HL-60 (cell line): ENCODE data around the gene IL1RAPL1.

Source experiments
- GABPA ChIP-seq: IDR thresholded peaks from 2 replicates; pipeline ENCODE4 v1.6.1; 2012; ENCODE audit warnings: low read depth
- SPI1 ChIP-seq: IDR thresholded peaks from 2 replicates; pipeline ENCODE4 v1.6.1; 2012; ENCODE audit warnings: low read depth, mild to moderate bottlenecking, borderline replicate concordance
- TF ChIP-seq, protein P1 (sequence below): IDR thresholded peaks from one replicate; pipeline ENCODE4 v1.5.1; 2011; ENCODE audit warnings: low read length, control low read depth, inconsistent platforms; ENCODE audit not compliant: insufficient read depth
- TF ChIP-seq, protein P2 (sequence below): IDR thresholded peaks from 2 replicates; pipeline ENCODE4 v1.6.1; 2012; ENCODE audit warnings: low read depth; ENCODE audit not compliant: insufficient replicate concordance

- TF ChIP-seq, protein P1, sequence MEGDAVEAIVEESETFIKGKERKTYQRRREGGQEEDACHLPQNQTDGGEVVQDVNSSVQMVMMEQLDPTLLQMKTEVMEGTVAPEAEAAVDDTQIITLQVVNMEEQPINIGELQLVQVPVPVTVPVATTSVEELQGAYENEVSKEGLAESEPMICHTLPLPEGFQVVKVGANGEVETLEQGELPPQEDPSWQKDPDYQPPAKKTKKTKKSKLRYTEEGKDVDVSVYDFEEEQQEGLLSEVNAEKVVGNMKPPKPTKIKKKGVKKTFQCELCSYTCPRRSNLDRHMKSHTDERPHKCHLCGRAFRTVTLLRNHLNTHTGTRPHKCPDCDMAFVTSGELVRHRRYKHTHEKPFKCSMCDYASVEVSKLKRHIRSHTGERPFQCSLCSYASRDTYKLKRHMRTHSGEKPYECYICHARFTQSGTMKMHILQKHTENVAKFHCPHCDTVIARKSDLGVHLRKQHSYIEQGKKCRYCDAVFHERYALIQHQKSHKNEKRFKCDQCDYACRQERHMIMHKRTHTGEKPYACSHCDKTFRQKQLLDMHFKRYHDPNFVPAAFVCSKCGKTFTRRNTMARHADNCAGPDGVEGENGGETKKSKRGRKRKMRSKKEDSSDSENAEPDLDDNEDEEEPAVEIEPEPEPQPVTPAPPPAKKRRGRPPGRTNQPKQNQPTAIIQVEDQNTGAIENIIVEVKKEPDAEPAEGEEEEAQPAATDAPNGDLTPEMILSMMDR, result no peak
- TF ChIP-seq GABPA (no peak), SPI1 (no peak)
- TF ChIP-seq, protein P2, sequence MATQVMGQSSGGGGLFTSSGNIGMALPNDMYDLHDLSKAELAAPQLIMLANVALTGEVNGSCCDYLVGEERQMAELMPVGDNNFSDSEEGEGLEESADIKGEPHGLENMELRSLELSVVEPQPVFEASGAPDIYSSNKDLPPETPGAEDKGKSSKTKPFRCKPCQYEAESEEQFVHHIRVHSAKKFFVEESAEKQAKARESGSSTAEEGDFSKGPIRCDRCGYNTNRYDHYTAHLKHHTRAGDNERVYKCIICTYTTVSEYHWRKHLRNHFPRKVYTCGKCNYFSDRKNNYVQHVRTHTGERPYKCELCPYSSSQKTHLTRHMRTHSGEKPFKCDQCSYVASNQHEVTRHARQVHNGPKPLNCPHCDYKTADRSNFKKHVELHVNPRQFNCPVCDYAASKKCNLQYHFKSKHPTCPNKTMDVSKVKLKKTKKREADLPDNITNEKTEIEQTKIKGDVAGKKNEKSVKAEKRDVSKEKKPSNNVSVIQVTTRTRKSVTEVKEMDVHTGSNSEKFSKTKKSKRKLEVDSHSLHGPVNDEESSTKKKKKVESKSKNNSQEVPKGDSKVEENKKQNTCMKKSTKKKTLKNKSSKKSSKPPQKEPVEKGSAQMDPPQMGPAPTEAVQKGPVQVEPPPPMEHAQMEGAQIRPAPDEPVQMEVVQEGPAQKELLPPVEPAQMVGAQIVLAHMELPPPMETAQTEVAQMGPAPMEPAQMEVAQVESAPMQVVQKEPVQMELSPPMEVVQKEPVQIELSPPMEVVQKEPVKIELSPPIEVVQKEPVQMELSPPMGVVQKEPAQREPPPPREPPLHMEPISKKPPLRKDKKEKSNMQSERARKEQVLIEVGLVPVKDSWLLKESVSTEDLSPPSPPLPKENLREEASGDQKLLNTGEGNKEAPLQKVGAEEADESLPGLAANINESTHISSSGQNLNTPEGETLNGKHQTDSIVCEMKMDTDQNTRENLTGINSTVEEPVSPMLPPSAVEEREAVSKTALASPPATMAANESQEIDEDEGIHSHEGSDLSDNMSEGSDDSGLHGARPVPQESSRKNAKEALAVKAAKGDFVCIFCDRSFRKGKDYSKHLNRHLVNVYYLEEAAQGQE, result no peak
Measured at GRCh38 chrX:29138003-29138402, 550.8 kb downstream of the IL1RAPL1 start.
